GM12892 (cell line): ENCODE data around the gene PCP4L1.
"Not testable (repeated sequence)": the region's sequence is repeated elsewhere in the genome, so short reads cannot be mapped to it uniquely, and the experiment has no call there.

ENCODE experiments used
- DNase-seq: peaks from one replicate; pipeline ENCODE4 v3.0.0; 2011; ENCODE audit not compliant: insufficient read length
- FAIRE-seq: peaks from 2 replicates; lab custom pipeline; 2011; peaks lifted over from hg19 to GRCh38; lab: Jason Lieb, UNC
- POLR2A ChIP-seq: IDR thresholded peaks from 2 replicates; pipeline ENCODE4 v1.6.1; 2011; ENCODE audit warnings: low read depth, low read length, control low read depth
- POLR2AphosphoS5 ChIP-seq: IDR thresholded peaks from 2 replicates; pipeline ENCODE4 v1.6.1; 2011; ENCODE audit warnings: low read depth, low read length, control low read depth
- TAF1 ChIP-seq: IDR thresholded peaks from 2 replicates; pipeline ENCODE4 v1.6.1; 2011; ENCODE audit warnings: low read depth, mild to moderate bottlenecking, control low read depth, low read length, borderline replicate concordance

The PCP4L1 gene

GRCh38 chr1:161235957-161236775 is 22.4 kb upstream of the PCP4L1 start:
- FAIRE-seq = no peak
- DNase-seq = no peak
- TF ChIP-seq POLR2A (no peak), TAF1 (no peak), POLR2AphosphoS5 (no peak)

GRCh38 chr1:161238039-161238473 is 20.5 kb upstream of the PCP4L1 start, which contains the start of gene NR1I3:
TSS of gene NR1I3 (minus strand) at chr1:161238203. CDS start at chr1:161236565, 1,638 bp downstream.
- DNase-seq (no peak), FAIRE-seq (no peak)
- TF ChIP-seq POLR2AphosphoS5 (no peak), TAF1 (no peak), POLR2A (no peak)

- FAIRE-seq (no peak), DNase-seq (no peak)
These were observed 16.9 kb upstream of the PCP4L1 start for GRCh38 chr1:161241682-161242081.

GRCh38 chr1:161242313-161242712 is 16.2 kb upstream of the PCP4L1 start:
- FAIRE-seq = no peak

More at GRCh38 chr1:161241682-161242081, 16.9 kb upstream of the PCP4L1 start:
- no peak for TF ChIP-seq TAF1
- TF ChIP-seq POLR2AphosphoS5 = no peak
- no peak for TF ChIP-seq POLR2A

GRCh38 chr1:161244888-161245287 is 13.7 kb upstream of the PCP4L1 start:
- TF ChIP-seq POLR2AphosphoS5 = no peak
- TF ChIP-seq POLR2A = no peak
- no peak for TF ChIP-seq TAF1
- DNase-seq = no peak
- no peak for FAIRE-seq

More at GRCh38 chr1:161242313-161242712, 16.2 kb upstream of the PCP4L1 start:
- no peak for TF ChIP-seq POLR2AphosphoS5
- TF ChIP-seq POLR2A = no peak
- no peak for TF ChIP-seq TAF1
- no peak for DNase-seq

GRCh38 chr1:161250100-161250499 is 8.4 kb upstream of the PCP4L1 start:
- FAIRE-seq, DNase-seq: not testable (repeated sequence)

GRCh38 chr1:161250829-161251228 is 7.7 kb upstream of the PCP4L1 start:
- no peak for DNase-seq
- FAIRE-seq = no peak
- TF ChIP-seq POLR2A = no peak
- TF ChIP-seq TAF1 = no peak
- no peak for TF ChIP-seq POLR2AphosphoS5

- FAIRE-seq (no peak), DNase-seq (no peak)
- TF ChIP-seq POLR2AphosphoS5 = no peak
- no peak for TF ChIP-seq TAF1
- no peak for TF ChIP-seq POLR2A
These were observed 7.0 kb upstream of the PCP4L1 start for GRCh38 chr1:161251579-161251978.

GRCh38 chr1:161255302-161255701 is 3.2 kb upstream of the PCP4L1 start:
- DNase-seq, FAIRE-seq: not testable (repeated sequence)

- FAIRE-seq, DNase-seq: not testable (repeated sequence)
These were observed 2.5 kb upstream of the PCP4L1 start for GRCh38 chr1:161255955-161256520.

- DNase-seq, FAIRE-seq: not testable (repeated sequence)
These were observed 1.4 kb upstream of the PCP4L1 start for GRCh38 chr1:161257109-161257508.

GRCh38 chr1:161259345-161259702 is 779 bp downstream of the PCP4L1 start:
- TF ChIP-seq POLR2AphosphoS5 = no peak
- TF ChIP-seq POLR2A = no peak
- no peak for TF ChIP-seq TAF1
- FAIRE-seq = no peak
- no peak for DNase-seq
